Panc1 (cell line): ENCODE measurements around the gene CXCL6. TPM values are rescaled to one million over a fixed set of nuclear protein-coding genes. Genes with fewer than 3 reads are reported as not detected.

Experiments
- ATAC-seq: fragments of 200-7000 bp; cut with Tn5 transposase; 2 replicates; pipeline ENCODE4 v1.9.1; 2020; ENCODE audit warnings: mild to moderate bottlenecking, moderate library complexity
- BruUV-seq: library from RNA; stranded (reverse); fragments of 400-500 nt; replicated peaks from 2 replicates; lab custom pipeline; 2021; lab: Mats Ljungman, UMichigan
- CTCF ChIA-PET: fragments of 300-600 bp; sonication (Branson Sonifier 250); formaldehyde crosslinking; loops from one replicate; lab custom pipeline; 2022; ENCODE audit warnings: antibody characterized with exemption; lab: Charles Lee
- POLR2A ChIA-PET: fragments of 300-600 bp; sonication (Branson Sonifier 250); formaldehyde crosslinking; loops from one replicate; lab custom pipeline; 2022; ENCODE audit warnings: antibody characterized with exemption; lab: Charles Lee
- DNase-seq: peaks from one replicate; pipeline ENCODE4 v3.0.0-alpha.2; 2010; ENCODE audit warnings: low read depth, low spot score
- H3K27ac ChIP-seq: 2 replicates; pipeline ENCODE4 v1.5.1; 2011; ENCODE audit warnings: mild to moderate bottlenecking, low read length, inconsistent platforms
- H3K27me3 ChIP-seq: fragments of 200-500 bp; sonication (Bioruptor generic); 2 replicates; pipeline ENCODE4 v1.6.0; 2014; ENCODE audit warnings: low read length, inconsistent platforms; ENCODE audit not compliant: control insufficient read depth, insufficient read depth
- H3K36me3 ChIP-seq: fragments of 200-500 bp; sonication (Bioruptor generic); 2 replicates; pipeline ENCODE4 v1.5.1; 2014; ENCODE audit warnings: inconsistent platforms, mild to moderate bottlenecking, low read length, moderate library complexity; ENCODE audit not compliant: control insufficient read depth, insufficient read depth
- H3K4me1 ChIP-seq: 2 replicates; pipeline ENCODE4 v1.5.1; 2011; ENCODE audit warnings: inconsistent platforms, mild to moderate bottlenecking, low read length, moderate library complexity; ENCODE audit not compliant: control insufficient read depth, insufficient read depth
- H3K4me3 ChIP-seq, 2 experiments: 2 replicates each; pipeline ENCODE4 v1.5.1; 2011 to 2012; ENCODE audit warnings: low read depth in 2 of 2, low read length in 2 of 2, mild to moderate bottlenecking in 2 of 2, inconsistent platforms in 1 of 2, moderate library complexity in 1 of 2
- H3K9me3 ChIP-seq: fragments of 200-500 bp; sonication (Bioruptor generic); 2 replicates; pipeline ENCODE4 v1.5.1; 2014; ENCODE audit warnings: low read depth, mild to moderate bottlenecking, inconsistent platforms, low read length, moderate library complexity; ENCODE audit not compliant: control insufficient read depth, insufficient read depth
- POLR2AphosphoS5 ChIP-seq: IDR thresholded peaks from 2 replicates; pipeline ENCODE4 v1.6.1; 2012; ENCODE audit warnings: mild to moderate bottlenecking, low read depth, low read length, moderate library complexity
- SIN3A ChIP-seq: IDR thresholded peaks from 2 replicates; pipeline ENCODE4 v1.6.1; 2012; ENCODE audit warnings: low read depth, mild to moderate bottlenecking, low read length, moderate library complexity, borderline replicate concordance; ENCODE audit not compliant: insufficient read depth
- TCF7L2 ChIP-seq: IDR thresholded peaks from 2 replicates; pipeline ENCODE4 v1.6.1; 2011; ENCODE audit warnings: mild to moderate bottlenecking, low read depth, low read length, inconsistent platforms
- in situ Hi-C: cut with HindIII; loops from 2 replicates; pipeline ENCODE4 v1.10.0; 2016; ENCODE audit warnings: low sequenced_read_pairs, low pct_unique_long_range_greater_than_20kb
- intact Hi-C: fragments of 100-400 bp; cut with micrococcal nuclease; formaldehyde crosslinking; loops from one replicate; pipeline ENCODE4 v1.10.0; 2022; ENCODE audit not compliant: unreplicated experiment
- total RNA-seq: library from RNA; stranded (reverse); gene quantifications from one replicate; pipeline ENCODE4 v1.2.1, GENCODE V29; 2021; ENCODE audit not compliant: unreplicated experiment
- TF ChIP-seq, protein P1 (sequence below): fragments of 450-650 bp; IDR thresholded peaks from 2 replicates; pipeline ENCODE4 v1.5.1; 2017; ENCODE audit warnings: mild to moderate bottlenecking
- TF ChIP-seq, protein P2 (sequence below), 2 experiments: IDR thresholded peaks; 2 replicates each; pipeline ENCODE4 v1.6.1; 2011 to 2012; ENCODE audit warnings: low read depth in 2 of 2, control low read depth in 1 of 2, low read length in 1 of 2, mild to moderate bottlenecking in 1 of 2, moderate library complexity in 1 of 2; ENCODE audit not compliant: insufficient read depth in 1 of 2

The CXCL6 gene
- total RNA-seq, 1 experiment from 2014 or later: 0.33 TPM

DNA sequence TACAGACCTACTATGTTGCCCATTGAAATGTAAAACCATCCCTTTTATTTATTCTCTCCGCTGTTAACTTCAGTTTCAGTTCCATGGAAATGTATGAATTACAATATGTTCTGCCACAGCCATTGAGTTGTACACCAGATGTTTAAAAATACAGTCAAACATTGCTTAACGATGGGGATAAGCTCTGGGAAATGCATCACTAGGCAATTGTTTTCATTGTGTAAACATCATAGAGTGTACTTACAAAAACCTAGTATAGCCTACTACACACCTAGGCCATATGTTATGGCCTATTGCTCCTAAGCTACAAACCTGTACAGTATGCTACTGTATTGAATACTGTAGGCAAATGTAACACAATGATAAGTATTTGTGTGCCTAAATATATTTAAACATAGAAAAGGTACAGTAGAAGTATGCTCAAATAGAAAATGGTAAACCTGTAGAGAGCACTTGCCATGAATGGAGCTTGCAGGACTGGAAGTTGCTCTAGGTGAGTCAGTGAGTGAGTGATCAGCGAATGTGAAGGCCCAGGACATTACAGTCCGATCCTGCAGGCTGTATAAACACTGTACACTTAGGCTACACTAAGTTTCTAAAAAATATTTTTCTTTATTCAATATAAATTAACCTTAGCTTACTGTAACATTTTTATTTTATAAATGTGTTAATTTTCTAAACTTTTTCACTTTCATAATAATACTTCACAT lies 13.9 kb downstream of the CXCL6 start:
- ATAC-seq (no peak), DNase-seq (no peak)
- no peak overlapping the region for H3K4me3 ChIP-seq
- no peaks in the 10 kb centered on the region for H3K27me3 ChIP-seq
- no peak overlapping the region for H3K27ac ChIP-seq
- no TSS peak for BruUV-seq
- H3K9me3 ChIP-seq: no peaks in the 10 kb centered on the region
- no peaks in the 10 kb centered on the region for H3K4me1 ChIP-seq
- POLR2A ChIA-PET: no interaction called here
- intact Hi-C loops: no loop called here
- H3K36me3 ChIP-seq: no peaks in the 10 kb centered on the region
- CTCF ChIA-PET: interaction anchor here (0.6 kb wide), 1 partner anchor 14 kb away, joined by 3 read pairs; the partner anchor contains the start of gene CXCL6
- in situ Hi-C loops: no loop called here
- TF ChIP-seq, protein P1, sequence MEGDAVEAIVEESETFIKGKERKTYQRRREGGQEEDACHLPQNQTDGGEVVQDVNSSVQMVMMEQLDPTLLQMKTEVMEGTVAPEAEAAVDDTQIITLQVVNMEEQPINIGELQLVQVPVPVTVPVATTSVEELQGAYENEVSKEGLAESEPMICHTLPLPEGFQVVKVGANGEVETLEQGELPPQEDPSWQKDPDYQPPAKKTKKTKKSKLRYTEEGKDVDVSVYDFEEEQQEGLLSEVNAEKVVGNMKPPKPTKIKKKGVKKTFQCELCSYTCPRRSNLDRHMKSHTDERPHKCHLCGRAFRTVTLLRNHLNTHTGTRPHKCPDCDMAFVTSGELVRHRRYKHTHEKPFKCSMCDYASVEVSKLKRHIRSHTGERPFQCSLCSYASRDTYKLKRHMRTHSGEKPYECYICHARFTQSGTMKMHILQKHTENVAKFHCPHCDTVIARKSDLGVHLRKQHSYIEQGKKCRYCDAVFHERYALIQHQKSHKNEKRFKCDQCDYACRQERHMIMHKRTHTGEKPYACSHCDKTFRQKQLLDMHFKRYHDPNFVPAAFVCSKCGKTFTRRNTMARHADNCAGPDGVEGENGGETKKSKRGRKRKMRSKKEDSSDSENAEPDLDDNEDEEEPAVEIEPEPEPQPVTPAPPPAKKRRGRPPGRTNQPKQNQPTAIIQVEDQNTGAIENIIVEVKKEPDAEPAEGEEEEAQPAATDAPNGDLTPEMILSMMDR: no peak
- TF ChIP-seq POLR2AphosphoS5 (no peak), SIN3A (no peak), TCF7L2 (no peak)
- TF ChIP-seq, protein P2, sequence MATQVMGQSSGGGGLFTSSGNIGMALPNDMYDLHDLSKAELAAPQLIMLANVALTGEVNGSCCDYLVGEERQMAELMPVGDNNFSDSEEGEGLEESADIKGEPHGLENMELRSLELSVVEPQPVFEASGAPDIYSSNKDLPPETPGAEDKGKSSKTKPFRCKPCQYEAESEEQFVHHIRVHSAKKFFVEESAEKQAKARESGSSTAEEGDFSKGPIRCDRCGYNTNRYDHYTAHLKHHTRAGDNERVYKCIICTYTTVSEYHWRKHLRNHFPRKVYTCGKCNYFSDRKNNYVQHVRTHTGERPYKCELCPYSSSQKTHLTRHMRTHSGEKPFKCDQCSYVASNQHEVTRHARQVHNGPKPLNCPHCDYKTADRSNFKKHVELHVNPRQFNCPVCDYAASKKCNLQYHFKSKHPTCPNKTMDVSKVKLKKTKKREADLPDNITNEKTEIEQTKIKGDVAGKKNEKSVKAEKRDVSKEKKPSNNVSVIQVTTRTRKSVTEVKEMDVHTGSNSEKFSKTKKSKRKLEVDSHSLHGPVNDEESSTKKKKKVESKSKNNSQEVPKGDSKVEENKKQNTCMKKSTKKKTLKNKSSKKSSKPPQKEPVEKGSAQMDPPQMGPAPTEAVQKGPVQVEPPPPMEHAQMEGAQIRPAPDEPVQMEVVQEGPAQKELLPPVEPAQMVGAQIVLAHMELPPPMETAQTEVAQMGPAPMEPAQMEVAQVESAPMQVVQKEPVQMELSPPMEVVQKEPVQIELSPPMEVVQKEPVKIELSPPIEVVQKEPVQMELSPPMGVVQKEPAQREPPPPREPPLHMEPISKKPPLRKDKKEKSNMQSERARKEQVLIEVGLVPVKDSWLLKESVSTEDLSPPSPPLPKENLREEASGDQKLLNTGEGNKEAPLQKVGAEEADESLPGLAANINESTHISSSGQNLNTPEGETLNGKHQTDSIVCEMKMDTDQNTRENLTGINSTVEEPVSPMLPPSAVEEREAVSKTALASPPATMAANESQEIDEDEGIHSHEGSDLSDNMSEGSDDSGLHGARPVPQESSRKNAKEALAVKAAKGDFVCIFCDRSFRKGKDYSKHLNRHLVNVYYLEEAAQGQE (IDR thresholded peaks at IDR 0.05; ENCODE audit: insufficient read depth in 1 of 2, low read depth in 2 of 2, low read length in 1 of 2): no peak

GRCh38 chr4:73851293-73851692 lies 14.8 kb downstream of the CXCL6 start:
- CTCF ChIA-PET: interaction anchor here (0.6 kb wide), 1 partner anchor 15 kb away, joined by 3 read pairs; the partner anchor contains the start of gene CXCL6
- no peaks in the 10 kb centered on the region for H3K27me3 ChIP-seq
- no peaks in the 10 kb centered on the region for H3K4me1 ChIP-seq
- DNase-seq (no peak), ATAC-seq (no peak)
- in situ Hi-C loops: no loop called here
- H3K9me3 ChIP-seq: no peaks in the 10 kb centered on the region
- POLR2A ChIA-PET: no interaction called here
- H3K36me3 ChIP-seq: no peaks in the 10 kb centered on the region
- H3K27ac ChIP-seq: no peak overlapping the region
- intact Hi-C loops: no loop called here
- no TSS peak for BruUV-seq
- H3K4me3 ChIP-seq: no peak overlapping the region
- TF ChIP-seq, protein P2 (IDR thresholded peaks at IDR 0.05; ENCODE audit: insufficient read depth in 1 of 2, low read depth in 2 of 2, low read length in 1 of 2): no peak
- TF ChIP-seq TCF7L2 (no peak), POLR2AphosphoS5 (no peak), SIN3A (no peak)
- TF ChIP-seq, protein P1: no peak
